HuH-7 (cell line): ENCODE data around the gene FOXE3.

Experiments used
- DNase-seq: peaks from one replicate; pipeline ENCODE4 v3.0.0; 2011; ENCODE audit warnings: low spot score

FOXE3 gene

DNA sequence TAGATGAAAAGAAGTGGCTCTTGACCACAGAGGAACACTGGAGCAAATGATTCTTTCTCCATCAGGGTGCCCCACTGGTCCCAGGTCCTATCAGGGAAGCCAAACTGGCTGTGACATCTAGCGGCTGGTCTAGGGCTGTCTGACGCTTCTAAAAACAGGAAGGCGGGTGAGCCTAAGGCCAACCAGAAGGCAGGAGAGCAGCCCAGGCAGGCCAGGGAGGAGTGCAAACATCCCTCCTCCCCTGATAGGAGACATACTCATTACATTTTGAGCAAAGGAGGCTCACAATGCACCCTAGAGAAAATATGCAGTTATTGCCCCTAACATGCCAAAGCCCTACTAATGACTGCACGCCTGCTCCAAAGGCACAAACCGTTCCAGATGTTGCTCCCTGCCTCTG, 10.4 kb upstream of the FOXE3 start:
- no peak for DNase-seq

DNA sequence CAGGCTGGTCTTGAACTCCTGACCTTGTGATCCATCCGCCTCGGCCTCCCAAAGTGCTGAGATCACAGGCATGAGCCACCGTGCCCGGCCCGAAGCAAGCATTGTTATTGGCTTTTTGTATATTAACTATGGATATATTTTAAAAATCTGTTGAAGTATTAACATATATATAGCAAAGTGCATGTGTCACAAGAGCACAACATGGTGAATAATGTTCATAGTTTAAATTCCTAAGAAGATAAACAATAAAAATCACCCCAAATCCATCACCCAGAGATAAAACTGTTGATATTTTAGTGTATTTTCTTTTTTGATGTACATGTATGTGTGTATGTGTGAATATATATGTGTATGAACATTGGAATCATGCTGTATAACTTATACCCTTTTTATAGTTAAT, 9.1 kb upstream of the FOXE3 start:
- DNase-seq: no peak

DNA sequence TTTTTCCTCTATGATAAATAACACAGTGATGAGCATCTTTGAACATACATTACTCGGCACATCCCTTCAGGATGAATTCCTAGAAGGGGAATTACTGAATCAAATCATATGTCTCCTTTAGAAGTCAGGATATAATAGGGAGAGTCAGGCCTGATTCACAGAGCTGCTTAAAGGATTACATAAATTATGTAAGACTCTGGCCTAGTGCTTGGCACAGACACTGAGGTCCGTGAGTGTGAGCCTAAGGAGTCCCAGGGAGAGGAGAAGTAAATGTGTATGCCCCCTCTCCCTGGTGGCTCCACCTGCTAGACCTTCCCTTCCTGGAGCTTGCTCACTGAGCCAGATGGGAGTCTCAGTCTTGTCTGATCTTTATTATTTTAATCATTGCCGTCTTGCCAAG, 8.6 kb upstream of the FOXE3 start:
- DNase-seq: no peak

DNA sequence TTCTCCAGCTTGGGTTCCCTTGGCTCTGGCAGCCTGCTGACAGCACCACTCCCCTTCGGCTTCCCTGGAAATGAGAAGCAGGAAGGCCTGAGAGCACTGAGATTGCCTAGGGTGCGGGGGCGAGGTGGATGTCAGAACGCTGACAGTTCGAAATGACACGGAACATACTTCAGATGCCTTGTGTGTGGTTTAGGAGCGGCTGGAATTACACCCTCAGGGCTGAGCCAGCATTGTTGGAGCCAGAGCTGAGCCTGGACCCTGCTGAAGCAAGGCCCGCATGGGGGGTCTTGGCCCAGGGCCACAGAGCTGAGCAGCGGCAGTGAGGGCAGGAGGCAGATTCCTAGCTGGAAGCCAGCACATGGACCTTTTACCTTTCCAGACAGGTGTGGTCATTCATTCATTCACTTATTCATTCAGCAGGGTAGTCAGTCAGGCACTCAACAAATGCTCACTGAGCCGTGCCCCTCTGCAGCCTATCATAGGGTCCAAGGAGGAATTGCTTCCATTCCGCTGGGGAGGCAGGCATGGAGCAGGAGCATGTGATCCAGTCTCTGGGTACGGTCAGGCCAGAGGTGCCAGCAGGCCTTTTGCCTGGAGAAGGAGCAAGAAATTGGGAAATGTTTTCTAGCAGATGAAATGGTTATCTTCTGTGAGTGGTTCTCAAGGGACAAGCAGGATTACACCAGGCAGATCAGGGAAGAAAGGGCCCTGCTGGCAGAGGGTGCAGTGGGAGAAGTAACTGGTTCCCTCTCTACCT, 6.6 kb upstream of the FOXE3 start:
- no peak for DNase-seq

DNA sequence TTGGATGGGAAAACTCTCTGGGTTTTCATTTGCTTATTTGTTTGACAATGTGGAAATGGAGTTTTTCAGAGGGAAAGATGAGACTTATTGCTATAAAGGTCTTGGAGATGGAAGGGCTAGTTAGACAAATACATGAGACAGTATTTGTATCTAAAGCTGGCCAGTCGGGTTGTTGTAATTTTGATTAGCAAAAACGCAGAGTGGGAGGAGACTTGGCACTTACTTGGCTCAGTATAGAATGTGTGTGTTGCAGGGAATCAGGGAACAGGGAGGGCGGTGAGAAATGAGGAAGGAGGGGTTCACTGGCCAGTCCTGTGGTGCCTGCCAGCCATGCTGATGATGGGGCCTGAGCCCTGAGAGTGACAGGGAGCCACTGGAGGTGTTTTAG, 6.0 kb upstream of the FOXE3 start:
- no peak for DNase-seq

DNA sequence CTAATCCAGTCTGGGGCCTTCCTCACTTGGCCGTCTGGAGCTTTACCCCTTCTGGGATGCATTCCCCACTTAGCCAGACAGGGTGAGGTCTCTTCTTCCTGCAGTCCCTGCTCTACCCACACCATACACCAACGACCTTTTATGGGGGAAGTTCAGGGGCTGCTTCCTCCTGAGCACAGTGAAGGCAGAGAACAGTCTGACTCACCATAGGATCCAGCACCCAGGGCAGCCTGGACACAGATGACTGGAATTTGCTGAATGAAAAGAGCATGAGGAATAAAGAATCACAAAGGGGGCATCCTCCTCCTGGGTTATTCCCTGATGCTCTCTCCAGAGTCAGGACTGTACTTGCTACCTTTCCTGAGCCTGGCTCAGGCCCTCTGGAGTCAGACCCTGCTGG, 4.6 kb upstream of the FOXE3 start:
- no peak for DNase-seq

DNA sequence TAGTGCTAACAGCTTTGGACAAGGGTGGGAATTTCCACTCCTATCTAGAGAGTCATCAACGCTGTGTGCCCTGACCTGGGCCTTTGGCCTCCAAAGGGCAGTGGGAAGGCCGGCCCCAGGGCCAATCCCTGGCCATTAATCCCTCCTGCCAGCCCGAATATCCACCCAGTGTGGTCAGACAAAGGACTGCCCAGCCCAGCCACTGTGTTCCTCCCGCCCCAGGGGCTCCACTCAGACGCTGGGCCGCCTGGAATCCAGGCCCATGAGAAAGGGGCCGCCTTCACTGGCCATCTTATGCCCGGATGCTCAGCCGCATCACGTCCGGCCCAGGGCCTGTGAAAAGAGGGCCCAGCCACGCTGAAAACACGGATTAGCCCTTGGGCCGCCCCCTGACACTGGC, 3.6 kb upstream of the FOXE3 start:
- no peak for DNase-seq

DNA sequence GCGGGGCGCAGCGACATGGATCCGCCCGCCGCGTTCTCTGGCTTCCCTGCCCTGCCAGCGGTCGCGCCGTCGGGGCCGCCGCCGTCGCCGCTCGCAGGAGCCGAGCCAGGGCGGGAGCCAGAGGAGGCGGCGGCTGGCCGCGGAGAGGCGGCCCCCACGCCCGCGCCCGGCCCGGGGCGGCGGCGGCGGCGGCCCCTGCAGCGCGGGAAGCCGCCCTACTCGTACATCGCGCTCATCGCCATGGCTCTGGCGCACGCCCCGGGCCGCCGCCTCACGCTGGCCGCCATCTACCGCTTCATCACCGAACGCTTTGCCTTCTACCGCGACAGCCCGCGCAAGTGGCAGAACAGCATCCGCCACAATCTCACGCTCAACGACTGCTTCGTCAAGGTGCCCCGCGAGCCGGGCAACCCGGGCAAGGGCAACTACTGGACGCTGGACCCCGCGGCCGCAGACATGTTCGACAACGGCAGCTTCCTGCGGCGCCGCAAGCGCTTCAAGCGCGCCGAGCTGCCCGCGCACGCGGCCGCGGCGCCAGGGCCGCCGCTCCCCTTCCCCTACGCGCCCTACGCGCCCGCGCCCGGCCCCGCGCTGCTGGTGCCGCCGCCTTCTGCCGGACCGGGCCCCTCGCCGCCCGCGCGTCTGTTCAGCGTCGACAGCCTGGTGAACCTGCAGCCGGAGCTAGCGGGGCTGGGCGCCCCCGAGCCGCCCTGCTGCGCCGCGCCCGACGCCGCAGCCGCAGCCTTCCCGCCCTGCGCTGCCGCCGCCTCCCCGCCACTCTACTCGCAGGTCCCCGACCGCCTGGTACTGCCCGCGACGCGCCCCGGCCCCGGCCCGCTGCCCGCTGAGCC, 459 bp downstream of the FOXE3 start:
- DNase-seq: no peak

DNA sequence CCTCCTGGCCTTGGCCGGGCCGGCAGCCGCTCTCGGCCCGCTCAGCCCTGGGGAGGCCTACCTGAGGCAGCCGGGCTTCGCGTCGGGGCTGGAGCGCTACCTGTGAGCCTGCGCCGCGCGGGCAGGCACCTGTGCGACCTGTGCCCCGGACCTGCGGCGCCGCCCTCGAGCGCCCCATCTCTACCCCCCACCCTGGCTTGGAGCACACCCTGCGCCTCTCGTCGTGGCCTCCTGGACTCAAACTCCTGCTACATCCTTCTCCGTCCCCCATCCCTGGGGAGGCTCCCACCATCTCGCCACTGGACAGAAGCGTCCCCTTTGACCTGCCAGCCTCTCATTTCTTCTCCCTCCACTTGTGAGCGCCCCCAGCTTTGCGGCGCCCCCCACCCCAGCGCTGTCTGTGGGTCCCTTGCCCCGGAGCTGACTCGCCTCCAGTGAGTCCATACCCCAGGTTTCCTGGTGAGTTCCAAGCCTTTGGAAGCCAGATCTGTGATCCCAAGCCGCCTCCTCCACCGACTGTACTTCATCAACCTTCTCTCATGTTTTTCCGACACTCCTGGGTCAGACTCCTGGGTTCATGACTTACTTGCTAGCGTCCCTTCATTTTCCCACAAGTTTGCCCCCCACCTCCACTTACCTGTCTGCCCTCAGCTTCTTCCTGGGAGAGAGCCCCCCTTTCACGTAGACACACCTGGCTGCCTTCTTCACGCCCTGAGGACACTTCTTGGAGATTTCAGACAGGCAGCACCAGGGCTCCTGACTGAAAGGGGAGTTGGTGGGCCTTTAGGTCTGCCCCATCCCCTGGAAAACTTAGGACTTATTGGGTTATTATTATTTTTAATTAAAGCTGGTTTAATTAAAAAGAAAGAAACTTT, 1.3 kb downstream of the FOXE3 start:
- no peak for DNase-seq

DNA sequence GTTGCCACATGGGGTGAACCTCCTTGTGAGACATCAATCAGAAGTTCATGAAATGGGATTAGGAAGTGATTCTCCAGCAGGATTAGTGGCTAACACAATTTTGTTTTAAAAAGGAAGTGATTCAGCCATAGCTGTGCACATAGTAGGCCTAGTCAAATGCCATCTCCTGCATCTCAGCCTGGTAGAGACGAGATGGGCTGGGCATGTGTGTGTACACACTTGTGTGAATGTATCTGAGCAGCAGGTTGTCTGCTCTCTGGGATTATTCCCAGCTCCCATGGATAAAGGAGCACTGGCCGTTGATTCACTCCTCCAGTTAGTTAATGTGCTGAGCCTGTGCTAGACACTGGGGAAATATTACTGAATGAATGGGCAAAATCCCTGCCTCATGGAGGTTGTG, 2.0 kb downstream of the FOXE3 start:
- DNase-seq: no peak

DNA sequence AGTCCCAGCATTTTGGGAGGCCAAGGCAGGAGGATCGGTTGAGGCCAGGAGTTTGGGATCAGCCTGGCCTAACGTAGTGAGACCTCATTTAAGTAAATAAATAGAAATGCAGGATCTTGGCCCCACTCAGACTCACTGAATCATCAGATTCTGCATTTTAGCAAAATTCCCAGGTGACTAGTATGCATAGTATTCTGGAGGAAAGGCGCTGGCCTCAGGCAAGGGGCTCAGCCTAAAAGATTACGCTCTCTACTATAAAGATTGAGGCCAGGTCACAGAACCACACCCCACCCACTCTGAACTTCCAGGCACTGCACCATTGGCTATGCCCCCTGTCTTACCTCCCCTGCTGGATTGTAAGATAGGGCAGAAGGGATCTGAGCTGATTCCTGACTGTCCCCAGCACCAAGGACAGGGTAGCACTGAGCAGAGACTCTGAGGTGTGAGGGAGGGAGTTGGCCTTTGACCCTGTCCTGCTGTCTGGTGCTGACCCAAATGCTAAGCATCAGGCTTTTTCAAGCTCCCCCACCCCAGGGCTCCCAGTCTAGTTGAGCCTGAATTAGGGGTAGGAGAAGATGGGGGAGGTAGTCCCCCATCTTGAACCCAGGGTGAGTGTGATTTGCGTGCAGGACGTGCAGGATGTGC, 2.7 kb downstream of the FOXE3 start:
- DNase-seq: no peak

DNA sequence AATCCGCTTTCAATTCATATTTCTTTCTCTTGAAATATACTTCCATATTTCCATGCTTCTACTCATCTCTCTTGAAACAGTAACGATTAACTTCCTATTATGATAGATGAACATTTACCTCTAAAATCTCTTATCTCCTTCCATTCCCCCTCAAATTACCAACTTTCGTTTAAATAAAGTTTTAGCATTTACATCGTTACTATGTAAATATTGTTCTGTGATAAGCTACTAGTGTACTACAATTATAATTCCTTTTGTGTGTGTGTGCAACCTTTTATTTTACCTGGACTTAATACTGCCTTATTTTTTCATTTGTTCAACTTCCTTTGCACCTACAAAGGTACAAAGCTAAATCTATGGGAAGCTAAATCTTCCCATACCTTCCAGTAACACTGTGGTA, 4.5 kb downstream of the FOXE3 start:
- no peak for DNase-seq

DNA sequence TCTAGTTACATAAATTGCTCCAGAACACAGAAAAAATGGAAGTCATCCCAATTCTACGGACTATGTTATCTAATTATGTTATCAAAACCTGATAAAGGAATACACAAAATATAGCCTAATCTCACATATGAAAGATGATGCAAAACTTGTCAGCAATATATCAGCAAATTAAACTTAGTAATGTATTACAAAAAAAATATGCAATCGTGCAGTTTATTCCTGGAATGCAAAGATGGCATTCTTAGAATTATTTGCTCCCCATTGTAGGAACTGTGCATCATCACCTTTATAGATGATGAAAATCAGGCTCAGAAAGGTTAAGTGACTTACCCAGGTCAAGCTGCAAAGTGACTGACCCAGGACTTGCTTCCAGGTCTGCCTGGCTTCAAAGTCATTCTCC, 7.8 kb downstream of the FOXE3 start:
- no peak for DNase-seq

DNA sequence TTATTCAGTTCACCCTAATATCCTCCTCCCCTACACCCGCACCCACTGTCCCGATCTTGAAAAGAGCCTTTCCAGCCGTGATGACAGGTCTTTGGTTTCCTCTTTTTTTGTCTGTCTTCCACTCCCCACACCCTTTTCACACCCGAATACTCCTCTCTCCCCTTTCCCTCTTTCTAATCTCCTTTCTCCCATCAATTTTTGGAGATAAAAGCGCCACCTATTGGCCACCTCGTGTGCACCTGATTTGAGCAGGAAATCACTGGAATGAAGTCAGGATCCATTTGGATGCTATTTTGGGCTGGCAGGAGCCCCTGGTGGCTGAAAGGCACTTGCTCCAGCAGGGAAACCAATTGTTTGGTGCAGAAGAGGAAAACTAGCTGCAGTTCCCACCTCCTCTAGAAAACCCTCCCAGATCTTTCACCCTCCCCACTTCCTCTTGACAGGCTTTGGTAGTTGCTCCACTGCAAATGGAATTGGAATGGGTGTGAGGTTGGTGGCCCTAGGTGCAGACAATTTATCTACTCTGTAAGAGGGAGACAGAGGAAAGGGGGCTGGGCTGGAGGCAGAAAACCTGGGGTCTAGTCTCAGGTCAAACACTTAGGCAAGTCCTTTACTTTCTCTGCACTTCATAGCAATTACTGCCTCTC, 8.4 kb downstream of the FOXE3 start:
- DNase-seq: peak; percentile 67

DNA sequence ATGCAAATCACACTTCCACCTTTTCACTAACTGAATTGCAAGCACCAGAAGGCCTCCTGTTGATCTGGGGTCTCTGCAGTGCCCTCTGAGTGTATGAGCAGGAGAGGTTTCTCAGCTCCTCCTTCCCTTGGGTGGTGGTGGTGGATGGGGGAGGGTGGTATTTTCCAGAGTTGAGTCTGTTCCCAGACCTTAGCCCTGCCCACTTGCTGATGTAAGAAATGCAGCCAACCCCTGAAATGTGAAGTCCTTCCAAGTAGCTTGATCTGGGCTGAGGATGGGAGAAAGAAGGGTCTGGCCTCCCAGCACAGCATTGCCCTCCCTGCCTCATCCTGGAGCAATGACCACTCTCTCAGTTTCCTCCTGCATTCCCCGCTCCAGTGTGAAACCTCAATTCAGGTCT, 15.4 kb downstream of the FOXE3 start:
- DNase-seq: no peak

DNA sequence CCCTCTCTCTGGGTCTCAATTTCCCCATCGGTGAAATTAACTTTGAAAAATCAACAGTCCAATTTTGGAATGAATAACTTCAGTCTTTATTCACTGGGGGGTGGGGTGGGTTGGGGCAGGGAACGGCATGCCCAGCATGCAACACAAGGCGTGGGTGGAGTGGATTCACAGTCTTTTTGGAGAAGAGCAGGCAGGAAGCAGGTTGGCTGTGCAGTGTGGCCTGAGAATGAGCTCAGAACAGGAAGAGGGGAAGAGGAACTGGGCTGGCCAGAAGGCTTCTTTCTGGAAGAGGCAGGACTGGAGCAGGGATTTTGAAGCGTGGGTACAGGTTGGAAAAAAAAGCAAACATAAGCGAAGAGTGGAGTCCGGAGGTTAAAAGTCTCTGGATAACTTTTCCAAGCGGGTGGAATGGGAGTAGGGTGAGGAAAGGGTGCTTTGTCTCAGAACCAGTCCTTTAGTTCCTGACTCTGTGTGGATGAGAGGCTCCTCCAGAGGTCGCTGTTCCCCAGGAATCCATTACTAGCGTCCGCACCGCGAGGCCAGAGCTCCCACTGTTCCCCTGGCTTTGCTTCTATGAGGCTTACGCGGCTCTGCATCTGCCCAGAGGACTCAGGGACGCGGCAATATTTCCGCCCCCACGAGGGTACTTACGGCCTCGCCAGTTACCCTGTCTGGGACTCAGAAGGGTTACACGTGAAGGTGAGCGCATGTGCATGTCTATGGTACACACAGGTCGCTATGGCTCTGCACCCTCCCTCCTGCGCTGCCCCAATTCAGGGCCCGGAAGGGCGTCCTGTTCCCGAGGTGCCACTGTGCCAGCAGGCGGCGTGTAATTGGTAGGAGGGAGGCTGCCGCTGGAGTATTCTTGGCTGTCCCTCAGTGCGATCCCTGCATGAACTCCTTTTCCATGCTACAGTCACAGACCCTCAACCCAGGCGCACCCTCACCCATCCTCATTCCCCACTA, 16.3 kb downstream of the FOXE3 start:
- peak; percentile 89 for DNase-seq

DNA sequence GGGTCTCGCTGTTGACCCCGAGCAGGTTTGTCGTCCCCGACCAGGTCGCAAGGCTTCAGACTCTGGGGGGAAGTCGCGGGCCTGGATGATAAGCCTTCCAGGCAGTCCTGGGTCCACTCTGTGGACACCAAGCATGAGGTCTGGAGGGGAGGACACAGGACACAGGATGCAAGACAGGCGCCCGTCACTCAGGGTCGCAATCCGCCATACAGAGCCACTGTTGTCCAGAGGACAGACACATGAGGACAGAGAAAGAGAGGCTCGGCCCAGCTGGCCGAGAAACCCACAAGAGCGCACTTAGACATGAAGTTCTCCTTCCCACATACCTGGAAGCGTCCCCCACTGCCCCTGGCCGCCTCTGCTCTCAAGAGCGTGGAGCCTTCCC, 16.9 kb downstream of the FOXE3 start:
- DNase-seq: no peak

DNA sequence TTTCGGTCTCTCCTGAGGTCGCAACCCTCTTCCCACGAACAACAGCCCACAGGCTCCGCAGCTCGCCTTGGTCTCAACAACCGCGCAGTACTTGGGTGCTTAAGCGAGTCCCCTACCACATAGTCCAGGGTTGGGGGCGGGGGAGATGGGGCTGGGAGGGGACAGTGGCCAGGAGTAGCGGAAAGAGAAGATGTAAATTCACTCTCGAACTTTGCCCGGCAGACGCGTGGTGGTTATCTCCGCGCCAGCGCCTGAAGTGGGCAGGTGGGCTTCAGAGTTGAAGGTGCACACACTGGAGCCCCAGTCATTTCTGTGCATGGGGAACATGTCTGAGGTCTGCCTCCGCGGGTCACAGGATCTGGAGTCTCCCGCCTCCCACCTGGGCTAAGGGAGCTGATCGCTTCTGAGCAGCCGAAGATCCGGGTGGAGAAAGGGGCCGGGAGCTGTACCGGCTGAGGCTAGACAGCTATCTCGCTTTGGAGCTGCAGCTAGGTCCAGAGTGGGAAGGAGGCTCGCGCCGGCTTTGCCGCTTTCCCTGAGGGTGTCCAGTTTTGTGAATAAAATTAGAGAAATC, 17.5 kb downstream of the FOXE3 start:
- no peak for DNase-seq

DNA sequence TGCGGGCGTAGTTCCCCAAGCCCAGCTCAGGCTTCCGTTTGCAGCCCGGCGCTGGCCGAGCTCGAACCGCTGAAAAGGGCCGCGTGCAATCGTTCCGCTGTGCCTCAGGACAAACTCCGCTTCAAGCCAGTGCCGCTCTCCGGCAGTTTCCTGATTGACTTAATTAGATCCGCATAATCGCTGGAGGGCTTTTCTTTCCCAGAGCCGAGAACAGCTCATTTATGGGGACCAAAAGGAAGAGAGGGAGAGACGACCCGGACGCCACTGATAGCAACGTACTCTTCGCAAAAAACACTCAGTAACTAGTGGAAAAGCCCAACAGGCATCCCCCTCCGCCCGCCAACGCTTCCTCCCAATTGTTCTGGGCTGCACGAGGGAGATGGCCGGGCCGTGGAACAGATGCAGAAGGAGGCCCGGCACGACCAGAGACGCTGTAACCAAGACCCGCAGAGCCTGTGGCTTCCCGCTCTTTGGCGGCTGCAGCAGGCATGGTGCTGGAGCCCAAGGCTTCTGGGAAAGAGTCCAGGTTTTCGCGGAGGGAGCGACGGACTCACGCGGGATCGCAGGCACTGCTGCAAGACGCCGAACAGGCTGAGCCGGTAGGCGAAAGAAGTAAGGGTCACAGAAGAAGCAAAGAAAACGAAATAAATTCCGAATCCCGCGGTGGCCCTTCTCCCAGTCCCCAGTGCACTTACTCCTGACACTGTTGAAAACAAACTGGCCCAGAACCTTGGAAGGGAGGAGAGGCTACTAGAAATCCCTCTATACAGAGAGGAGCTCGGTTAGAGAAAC, 18.2 kb downstream of the FOXE3 start:
- no peak for DNase-seq
